HepG2 (cell line): ENCODE data around the gene PDE2A. TPM values are rescaled to one million over a fixed set of nuclear protein-coding genes. Genes with fewer than 3 reads are reported as not detected.

ENCODE experiments used
- ATAC-seq: fragments of 200-7000 bp; cut with Tn5 transposase; 3 replicates; pipeline ENCODE4 v1.9.1; 2020; ENCODE audit warnings: mild to moderate bottlenecking, moderate library complexity
- BruUV-seq: library from RNA; stranded (reverse); fragments of 400-500 nt; replicated peaks from 2 replicates; lab custom pipeline; 2021; lab: Mats Ljungman, UMichigan
- CTCF ChIA-PET: fragments of 300-600 bp; formaldehyde crosslinking; extraction: SDS; loops from one replicate; lab custom pipeline; 2021; ENCODE audit warnings: low total read pairs, inconsistent platforms, low intra/inter-chr PET ratio; lab: Yijun Ruan, JAX
- POLR2A ChIA-PET: fragments of 350-600 bp; sonication (Branson Sonifier 250); formaldehyde crosslinking; loops from one replicate; lab custom pipeline; 2020; ENCODE audit warnings: antibody characterized with exemption, inconsistent platforms; lab: Yijun Ruan, JAX
- DNase-seq: peaks from one replicate; pipeline ENCODE4 v3.0.0-alpha.2; 2015; ENCODE audit warnings: low spot score
- FAIRE-seq: peaks from 3 replicates; lab custom pipeline; 2011; peaks lifted over from hg19 to GRCh38; lab: Jason Lieb, UNC
- H2AFZ ChIP-seq: one replicate; pipeline ENCODE4 v1.6.1; 2011; ENCODE audit warnings: low read length, inconsistent platforms
- H3K27ac ChIP-seq: fragments of 300-600 bp; 3 replicates; pipeline ENCODE4 v1.8.0; 2011; ENCODE audit warnings: mixed run types, mild to moderate bottlenecking, mixed read lengths, low read length, inconsistent platforms; ENCODE audit not compliant: insufficient read depth; ENCODE audit errors: extremely low read length
- H3K27me3 ChIP-seq, 2 experiments: fragments of 200-600 bp in 1 of 2; 2 replicates in 1 of 2; 3 replicates in 1 of 2; pipeline versions ENCODE4 v1.6.0 to v1.8.0; 2011; ENCODE audit warnings: low read length in 2 of 2, mild to moderate bottlenecking in 2 of 2, moderate library complexity in 2 of 2, inconsistent platforms in 1 of 2; ENCODE audit not compliant: insufficient read depth in 2 of 2, control insufficient read depth in 1 of 2
- H3K36me3 ChIP-seq, 2 experiments: fragments of 200-600 bp in 1 of 2; replicated peaks in 1 of 2; 2 replicates in 1 of 2; 3 replicates in 1 of 2; pipeline versions ENCODE4 v1.5.1 to v1.8.0; 2011; ENCODE audit warnings: low read length in 2 of 2, inconsistent platforms in 1 of 2; ENCODE audit not compliant: insufficient read depth in 2 of 2, control insufficient read depth in 1 of 2
- H3K4me1 ChIP-seq: 2 replicates; pipeline ENCODE4 v1.5.1; 2012; ENCODE audit warnings: low read length, inconsistent platforms; ENCODE audit not compliant: insufficient read depth
- H3K4me2 ChIP-seq: 2 replicates; pipeline ENCODE4 v1.6.0; 2011; ENCODE audit warnings: low read depth, low read length, inconsistent platforms
- H3K4me3 ChIP-seq, 3 experiments: fragments of 200-600 bp in 1 of 3; sonication (generic), shearing (Covaris generic) in 1 of 3; replicated peaks in 1 of 3; 2 replicates each; pipeline ENCODE4 v1.5.1; 2011 to 2016; ENCODE audit warnings: low read length in 3 of 3, inconsistent platforms in 2 of 3, low read depth in 2 of 3, mild to moderate bottlenecking in 2 of 3, control low read depth in 1 of 3, mixed read lengths in 1 of 3; ENCODE audit not compliant: insufficient read depth in 1 of 3
- H3K79me2 ChIP-seq: one replicate; pipeline ENCODE4 v1.6.1; 2011; ENCODE audit warnings: low read length, inconsistent platforms; ENCODE audit not compliant: insufficient read depth
- H3K9ac ChIP-seq: 2 replicates; pipeline ENCODE4 v1.6.0; 2011; ENCODE audit warnings: mild to moderate bottlenecking, low read depth, low read length, inconsistent platforms; ENCODE audit not compliant: insufficient read depth
- H3K9me3 ChIP-seq: 2 replicates; pipeline ENCODE4 v1.5.1; 2012; ENCODE audit warnings: mild to moderate bottlenecking, low read length
- H4K20me1 ChIP-seq: 2 replicates; pipeline ENCODE4 v1.6.0; 2011; ENCODE audit warnings: inconsistent platforms, mild to moderate bottlenecking, low read length, moderate library complexity; ENCODE audit not compliant: insufficient read depth
- KLF12 ChIP-seq: sonication (generic); formaldehyde crosslinking; IDR thresholded peaks from 2 replicates; pipeline ENCODE4 v1.4.0; 2020; ENCODE audit warnings: missing genetic modification reagents, borderline replicate concordance
- SIX4 ChIP-seq: sonication (generic); formaldehyde crosslinking; IDR thresholded peaks from 2 replicates; pipeline ENCODE4 v1.4.0; 2020; ENCODE audit warnings: missing genetic modification reagents
- TARDBP ChIP-seq: sonication (generic); formaldehyde crosslinking; IDR thresholded peaks from 2 replicates; pipeline ENCODE4 v1.8.0; 2022; ENCODE audit warnings: mild to moderate bottlenecking, missing genetic modification reagents
- ZBTB1 ChIP-seq: sonication (generic); formaldehyde crosslinking; IDR thresholded peaks from 2 replicates; pipeline ENCODE4 v1.4.0; 2020; ENCODE audit warnings: missing genetic modification reagents, borderline replicate concordance
- ZC3H13 ChIP-seq: sonication (generic); formaldehyde crosslinking; IDR thresholded peaks from 2 replicates; pipeline ENCODE4 v1.8.1; 2023; ENCODE audit warnings: mild to moderate bottlenecking, missing genetic modification reagents, moderate library complexity
- ZNF446 ChIP-seq: sonication (generic); formaldehyde crosslinking; IDR thresholded peaks from 2 replicates; pipeline ENCODE4 v1.5.0; 2020; ENCODE audit warnings: mild to moderate bottlenecking, missing genetic modification reagents
- ZNF790 ChIP-seq: sonication (generic); formaldehyde crosslinking; IDR thresholded peaks from 2 replicates; pipeline ENCODE4 v1.8.0; 2022; ENCODE audit warnings: missing genetic modification reagents, mild to moderate bottlenecking, borderline replicate concordance
- WGBS: methylation state at CpG from one replicate; pipeline ENCODE4 v1.1.6; 2017; ENCODE audit warnings: low lambda C conversion rate; 5-methylcytosine and 5-hydroxymethylcytosine counted together
- in situ Hi-C: cut with HindIII; loops from 2 replicates; pipeline ENCODE4 v1.10.0; 2017; ENCODE audit warnings: low pct_unique_long_range_greater_than_20kb; ENCODE audit not compliant: extremely low pct_ligation_motif_present
- intact Hi-C: fragments of 100-400 bp; cut with micrococcal nuclease; formaldehyde crosslinking; loops from one replicate; pipeline ENCODE4 v1.10.0; 2022; ENCODE audit not compliant: unreplicated experiment
- polyA plus RNA-seq, 8 experiments: library from polyadenylated mRNA; depleted of rRNA in 3 of 8; stranded (reverse) in 7 of 8; unstranded in 1 of 8; fragments of >200 nt; fragmentation: Illumina TruSeq in 4 of 8; extraction: Trizol in 4 of 8; gene quantifications; 2 replicates each; pipeline versions ENCODE4 v1.2.1 to v1.2.3, GENCODE V29; 2011 to 2016; ENCODE audit warnings: low read depth in 4 of 8, missing spikeins in 1 of 8, mixed read lengths in 1 of 8; ENCODE audit not compliant: insufficient read depth in 1 of 8
- total RNA-seq, 5 experiments: library from RNA; depleted of rRNA; stranded (reverse); fragments of >200 nt; fragmentation: Illumina TruSeq; extraction: Trizol; gene quantifications; 2 replicates each; pipeline ENCODE4 v1.2.3, GENCODE V29; 2016; ENCODE audit warnings: low read depth in 1 of 5
- TF ChIP-seq, protein P1 (sequence below): sonication (generic); formaldehyde crosslinking; IDR thresholded peaks from 2 replicates; pipeline ENCODE4 v1.4.0; 2020; ENCODE audit warnings: low read depth, mild to moderate bottlenecking, missing genetic modification reagents
- TF ChIP-seq, protein P2 (sequence below): sonication (generic); formaldehyde crosslinking; conservative IDR thresholded peaks from 2 replicates; pipeline ENCODE4 v1.8.0; 2022; ENCODE audit warnings: missing genetic modification reagents
- TF ChIP-seq, protein P3 (sequence below): sonication (generic); formaldehyde crosslinking; IDR thresholded peaks from 2 replicates; pipeline ENCODE4 v1.5.0; 2020; ENCODE audit warnings: mild to moderate bottlenecking, missing genetic modification reagents, borderline replicate concordance
- TF ChIP-seq, protein P4 (sequence below): fragments of 450-650 bp; IDR thresholded peaks from 2 replicates; pipeline ENCODE4 v1.6.1; 2017; ENCODE audit warnings: mild to moderate bottlenecking
- TF ChIP-seq, protein P5 (sequence below): sonication (generic); formaldehyde crosslinking; IDR thresholded peaks from 2 replicates; pipeline ENCODE4 v1.8.1; 2023; ENCODE audit warnings: mild to moderate bottlenecking, inconsistent platforms, moderate library complexity, missing genetic modification reagents, borderline replicate concordance

Gene PDE2A
- total and polyA plus RNA-seq, 2 of the 13 experiments (the other 11 are each of a cell fraction or from before 2014, with no cell fraction given) = 3.1 TPM; not detected in 1

DNA sequence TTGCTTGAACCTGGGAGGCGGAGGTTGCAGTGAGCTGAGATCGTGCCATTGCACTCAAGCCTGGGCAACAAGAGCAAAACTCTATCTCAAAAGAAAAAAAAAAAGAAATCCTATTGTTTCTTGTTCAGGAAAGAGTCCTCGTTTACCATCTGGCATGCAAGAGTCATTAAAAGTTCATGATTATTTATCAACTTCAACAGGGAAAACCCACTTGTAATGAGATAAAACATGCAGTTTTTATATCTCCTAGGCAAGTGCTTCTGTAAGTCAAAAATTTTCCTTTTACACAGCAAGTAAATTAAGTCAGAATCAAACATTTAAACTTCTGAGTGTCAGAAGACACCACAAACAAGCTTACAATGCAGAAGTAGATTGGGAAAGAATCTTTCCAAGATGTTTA lies 145.2 kb downstream of the PDE2A start:
- peaks cover 0 to 3% of the 10 kb centered on the region in 2 experiments; a peak in 2 of 5 replicates for H3K27me3 ChIP-seq
- no peak overlapping the region for H2AFZ ChIP-seq
- in situ Hi-C loops = no loop called here
- no peak overlapping the region for H3K4me3 ChIP-seq
- no peaks in the 10 kb centered on the region for H3K9me3 ChIP-seq
- CTCF ChIA-PET = no interaction called here
- DNase-seq (no peak), ATAC-seq (no peak), FAIRE-seq (no peak)
- H3K27ac ChIP-seq = no peak overlapping the region
- H4K20me1 ChIP-seq = no peaks in the 10 kb centered on the region
- no peak overlapping the region for H3K4me2 ChIP-seq
- intact Hi-C loops = no loop called here
- WGBS = 18% methylated on average over 3 of the region's 3 CpGs
- POLR2A ChIA-PET = no interaction called here
- no peaks in the 10 kb centered on the region for H3K36me3 ChIP-seq
- no peaks in the 10 kb centered on the region for H3K4me1 ChIP-seq
- no TSS peak for BruUV-seq
- H3K79me2 ChIP-seq = no peaks in the 10 kb centered on the region
- H3K9ac ChIP-seq = no peak overlapping the region
- TF ChIP-seq TARDBP (CRISPR knock-in tag) (no peak), KLF12 (CRISPR knock-in tag) (no peak), ZNF790 (CRISPR knock-in tag) (no peak), ZBTB1 (CRISPR knock-in tag) (no peak), ZNF446 (CRISPR knock-in tag) (no peak), ZC3H13 (CRISPR knock-in tag) (no peak), SIX4 (no peak)
- TF ChIP-seq, protein P1, sequence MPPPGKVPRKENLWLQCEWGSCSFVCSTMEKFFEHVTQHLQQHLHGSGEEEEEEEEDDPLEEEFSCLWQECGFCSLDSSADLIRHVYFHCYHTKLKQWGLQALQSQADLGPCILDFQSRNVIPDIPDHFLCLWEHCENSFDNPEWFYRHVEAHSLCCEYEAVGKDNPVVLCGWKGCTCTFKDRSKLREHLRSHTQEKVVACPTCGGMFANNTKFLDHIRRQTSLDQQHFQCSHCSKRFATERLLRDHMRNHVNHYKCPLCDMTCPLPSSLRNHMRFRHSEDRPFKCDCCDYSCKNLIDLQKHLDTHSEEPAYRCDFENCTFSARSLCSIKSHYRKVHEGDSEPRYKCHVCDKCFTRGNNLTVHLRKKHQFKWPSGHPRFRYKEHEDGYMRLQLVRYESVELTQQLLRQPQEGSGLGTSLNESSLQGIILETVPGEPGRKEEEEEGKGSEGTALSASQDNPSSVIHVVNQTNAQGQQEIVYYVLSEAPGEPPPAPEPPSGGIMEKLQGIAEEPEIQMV (CRISPR knock-in tag) = no peak
- TF ChIP-seq, protein P2, sequence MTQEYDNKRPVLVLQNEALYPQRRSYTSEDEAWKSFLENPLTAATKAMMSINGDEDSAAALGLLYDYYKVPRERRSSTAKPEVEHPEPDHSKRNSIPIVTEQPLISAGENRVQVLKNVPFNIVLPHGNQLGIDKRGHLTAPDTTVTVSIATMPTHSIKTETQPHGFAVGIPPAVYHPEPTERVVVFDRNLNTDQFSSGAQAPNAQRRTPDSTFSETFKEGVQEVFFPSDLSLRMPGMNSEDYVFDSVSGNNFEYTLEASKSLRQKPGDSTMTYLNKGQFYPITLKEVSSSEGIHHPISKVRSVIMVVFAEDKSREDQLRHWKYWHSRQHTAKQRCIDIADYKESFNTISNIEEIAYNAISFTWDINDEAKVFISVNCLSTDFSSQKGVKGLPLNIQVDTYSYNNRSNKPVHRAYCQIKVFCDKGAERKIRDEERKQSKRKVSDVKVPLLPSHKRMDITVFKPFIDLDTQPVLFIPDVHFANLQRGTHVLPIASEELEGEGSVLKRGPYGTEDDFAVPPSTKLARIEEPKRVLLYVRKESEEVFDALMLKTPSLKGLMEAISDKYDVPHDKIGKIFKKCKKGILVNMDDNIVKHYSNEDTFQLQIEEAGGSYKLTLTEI (CRISPR knock-in tag) = no peak
- TF ChIP-seq, protein P3, sequence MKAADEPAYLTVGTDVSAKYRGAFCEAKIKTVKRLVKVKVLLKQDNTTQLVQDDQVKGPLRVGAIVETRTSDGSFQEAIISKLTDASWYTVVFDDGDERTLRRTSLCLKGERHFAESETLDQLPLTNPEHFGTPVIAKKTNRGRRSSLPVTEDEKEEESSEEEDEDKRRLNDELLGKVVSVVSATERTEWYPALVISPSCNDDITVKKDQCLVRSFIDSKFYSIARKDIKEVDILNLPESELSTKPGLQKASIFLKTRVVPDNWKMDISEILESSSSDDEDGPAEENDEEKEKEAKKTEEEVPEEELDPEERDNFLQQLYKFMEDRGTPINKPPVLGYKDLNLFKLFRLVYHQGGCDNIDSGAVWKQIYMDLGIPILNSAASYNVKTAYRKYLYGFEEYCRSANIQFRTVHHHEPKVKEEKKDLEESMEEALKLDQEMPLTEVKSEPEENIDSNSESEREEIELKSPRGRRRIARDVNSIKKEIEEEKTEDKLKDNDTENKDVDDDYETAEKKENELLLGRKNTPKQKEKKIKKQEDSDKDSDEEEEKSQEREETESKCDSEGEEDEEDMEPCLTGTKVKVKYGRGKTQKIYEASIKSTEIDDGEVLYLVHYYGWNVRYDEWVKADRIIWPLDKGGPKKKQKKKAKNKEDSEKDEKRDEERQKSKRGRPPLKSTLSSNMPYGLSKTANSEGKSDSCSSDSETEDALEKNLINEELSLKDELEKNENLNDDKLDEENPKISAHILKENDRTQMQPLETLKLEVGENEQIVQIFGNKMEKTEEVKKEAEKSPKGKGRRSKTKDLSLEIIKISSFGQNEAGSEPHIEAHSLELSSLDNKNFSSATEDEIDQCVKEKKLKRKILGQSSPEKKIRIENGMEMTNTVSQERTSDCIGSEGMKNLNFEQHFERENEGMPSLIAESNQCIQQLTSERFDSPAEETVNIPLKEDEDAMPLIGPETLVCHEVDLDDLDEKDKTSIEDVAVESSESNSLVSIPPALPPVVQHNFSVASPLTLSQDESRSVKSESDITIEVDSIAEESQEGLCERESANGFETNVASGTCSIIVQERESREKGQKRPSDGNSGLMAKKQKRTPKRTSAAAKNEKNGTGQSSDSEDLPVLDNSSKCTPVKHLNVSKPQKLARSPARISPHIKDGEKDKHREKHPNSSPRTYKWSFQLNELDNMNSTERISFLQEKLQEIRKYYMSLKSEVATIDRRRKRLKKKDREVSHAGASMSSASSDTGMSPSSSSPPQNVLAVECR (CRISPR knock-in tag) = no peak
- TF ChIP-seq, protein P4, sequence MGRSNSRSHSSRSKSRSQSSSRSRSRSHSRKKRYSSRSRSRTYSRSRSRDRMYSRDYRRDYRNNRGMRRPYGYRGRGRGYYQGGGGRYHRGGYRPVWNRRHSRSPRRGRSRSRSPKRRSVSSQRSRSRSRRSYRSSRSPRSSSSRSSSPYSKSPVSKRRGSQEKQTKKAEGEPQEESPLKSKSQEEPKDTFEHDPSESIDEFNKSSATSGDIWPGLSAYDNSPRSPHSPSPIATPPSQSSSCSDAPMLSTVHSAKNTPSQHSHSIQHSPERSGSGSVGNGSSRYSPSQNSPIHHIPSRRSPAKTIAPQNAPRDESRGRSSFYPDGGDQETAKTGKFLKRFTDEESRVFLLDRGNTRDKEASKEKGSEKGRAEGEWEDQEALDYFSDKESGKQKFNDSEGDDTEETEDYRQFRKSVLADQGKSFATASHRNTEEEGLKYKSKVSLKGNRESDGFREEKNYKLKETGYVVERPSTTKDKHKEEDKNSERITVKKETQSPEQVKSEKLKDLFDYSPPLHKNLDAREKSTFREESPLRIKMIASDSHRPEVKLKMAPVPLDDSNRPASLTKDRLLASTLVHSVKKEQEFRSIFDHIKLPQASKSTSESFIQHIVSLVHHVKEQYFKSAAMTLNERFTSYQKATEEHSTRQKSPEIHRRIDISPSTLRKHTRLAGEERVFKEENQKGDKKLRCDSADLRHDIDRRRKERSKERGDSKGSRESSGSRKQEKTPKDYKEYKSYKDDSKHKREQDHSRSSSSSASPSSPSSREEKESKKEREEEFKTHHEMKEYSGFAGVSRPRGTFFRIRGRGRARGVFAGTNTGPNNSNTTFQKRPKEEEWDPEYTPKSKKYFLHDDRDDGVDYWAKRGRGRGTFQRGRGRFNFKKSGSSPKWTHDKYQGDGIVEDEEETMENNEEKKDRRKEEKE = no peak
- TF ChIP-seq, protein P5, sequence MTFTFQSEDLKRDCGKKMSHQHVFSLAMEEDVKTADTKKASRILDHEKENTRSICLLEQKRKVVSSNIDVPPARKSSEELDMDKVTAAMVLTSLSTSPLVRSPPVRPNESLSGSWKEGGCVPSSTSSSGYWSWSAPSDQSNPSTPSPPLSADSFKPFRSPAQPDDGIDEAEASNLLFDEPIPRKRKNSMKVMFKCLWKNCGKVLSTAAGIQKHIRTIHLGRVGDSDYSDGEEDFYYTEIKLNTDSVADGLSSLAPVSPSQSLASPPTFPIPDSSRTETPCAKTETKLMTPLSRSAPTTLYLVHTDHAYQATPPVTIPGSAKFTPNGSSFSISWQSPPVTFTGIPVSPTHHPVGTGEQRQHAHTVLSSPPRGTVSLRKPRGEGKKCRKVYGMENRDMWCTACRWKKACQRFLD = no peak
